HL-60/S4 treated with phorbol 12-myristate 13-acetate at 8.2 ng/mL for 4 days and 3 days (cell line): ENCODE measurements around the gene LHX5.

Experiments used
- in situ Hi-C: fragments of 300-500 bp; cut with MboI; formaldehyde crosslinking; loops from 2 replicates; pipeline ENCODE4 v1.15.0; 2022; ENCODE audit warnings: low sequenced_read_pairs

Gene LHX5

DNA sequence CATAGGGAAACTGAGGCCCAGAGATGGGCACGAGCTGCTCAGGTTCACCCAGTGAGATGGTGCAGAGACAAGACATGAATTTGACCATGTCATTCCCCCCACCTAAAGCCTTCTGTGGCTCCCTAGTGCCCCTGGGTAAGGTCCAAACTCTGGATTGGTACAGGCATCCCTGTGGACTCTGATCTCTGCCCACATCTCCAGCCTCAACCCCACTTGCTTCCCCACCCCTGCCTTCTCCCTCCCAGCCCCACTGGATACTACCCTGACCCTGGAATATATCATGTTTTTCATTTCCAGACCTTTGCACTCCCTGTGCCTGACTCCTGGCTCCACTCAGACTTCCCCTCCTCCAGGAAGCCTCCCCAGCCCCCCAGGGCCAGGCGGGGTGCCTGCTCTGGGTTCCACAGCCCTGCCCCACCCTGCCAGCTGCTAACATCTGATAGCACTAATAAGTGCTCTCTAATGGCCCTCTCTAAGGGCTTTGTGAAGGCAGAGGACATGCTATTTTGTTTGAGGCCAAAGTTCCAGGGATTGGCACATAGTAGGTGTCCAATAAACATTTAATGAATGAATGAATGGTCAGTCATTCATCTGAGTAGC lies 50.6 kb downstream of the LHX5 start:
- in situ Hi-C loops, result loop anchor here (10.0 to 25.0 kb wide), 2 partner anchors 106 to 234 kb away; partner anchors contain the start of genes DDX54 and RITA1

GRCh38 chr12:113418213-113418879 lies 53.3 kb downstream of the LHX5 start:
- in situ Hi-C loops, result loop anchor here (25.0 kb wide), 1 partner anchor 231 kb away; the partner anchor contains the start of genes DDX54 and RITA1

DNA sequence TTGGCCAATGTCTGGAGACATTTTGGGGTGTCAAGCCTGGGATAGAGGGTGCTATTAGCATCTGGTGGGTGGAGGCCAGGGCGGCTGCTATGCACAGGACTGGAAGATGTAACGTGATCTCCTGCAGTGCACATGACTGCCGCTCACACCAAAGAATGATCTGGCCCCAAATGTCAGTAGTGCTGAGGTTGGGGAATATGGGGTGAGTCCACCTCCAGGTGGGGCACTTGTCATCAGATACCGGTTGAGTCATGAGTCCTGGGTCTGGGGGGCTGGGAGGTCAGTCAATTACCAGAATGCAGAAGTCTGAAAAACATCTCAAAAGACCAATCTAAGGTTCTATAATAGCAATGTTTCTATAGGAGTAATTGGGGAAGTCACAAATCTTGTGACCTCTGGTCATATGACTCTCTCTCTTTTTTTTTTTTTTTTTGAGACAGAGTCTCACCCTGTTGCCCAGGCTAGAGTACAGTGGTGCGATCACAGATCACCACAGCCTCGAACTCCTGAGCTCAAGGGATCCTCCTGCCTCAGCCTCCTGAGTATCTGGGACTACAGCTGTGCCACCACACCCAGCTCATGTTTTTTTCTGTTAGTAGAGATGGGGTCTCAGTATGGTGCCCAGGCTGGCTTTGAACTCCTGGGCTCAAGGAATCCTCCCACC lies 55.4 kb downstream of the LHX5 start:
- in situ Hi-C loops, result loop anchor here (25.0 kb wide), 1 partner anchor 229 kb away; the partner anchor contains the start of genes DDX54 and RITA1

- in situ Hi-C loops, result loop anchor here (25.0 kb wide), 1 partner anchor 227 kb away; the partner anchor contains the start of genes DDX54 and RITA1
Measured at GRCh38 chr12:113414519-113415038, 57.1 kb downstream of the LHX5 start.

GRCh38 chr12:113413488-113413939 lies 58.2 kb downstream of the LHX5 start:
- in situ Hi-C loops, result loop anchor here (25.0 kb wide), 1 partner anchor 226 kb away; the partner anchor contains the start of genes DDX54 and RITA1
